ENCODE measurements around the gene RPRD1A.

The RPRD1A gene

GRCh38 chr18:35964319-35964718 is 103.0 kb downstream of the RPRD1A start:
- peaks cover 5% of the 10 kb centered on the region for H3K4me1 ChIP-seq (ENCODE audit: control insufficient read depth, insufficient read depth, low read length, poor library complexity, severe bottlenecking)
- H3K36me3 ChIP-seq (ENCODE audit: control insufficient read depth, insufficient read depth, low read length), result no peaks in the 10 kb centered on the region
- H3K9me3 ChIP-seq (ENCODE audit: control insufficient read depth, low read length), result no peaks in the 10 kb centered on the region
- no peaks in the 10 kb centered on the region for H3K27me3 ChIP-seq (replicated peaks; ENCODE audit: control insufficient read depth, insufficient read depth, low read length, poor library complexity, severe bottlenecking)
- no peak overlapping the region for H3K27ac ChIP-seq (ENCODE audit: insufficient read depth, low read length, poor library complexity, severe bottlenecking)
- DNase-seq, result no peak
- H3K4me3 ChIP-seq (ENCODE audit: insufficient read depth, low read depth, low read length, poor library complexity, severe bottlenecking), result no peak overlapping the region

GRCh38 chr18:35962320-35962719 is 105.0 kb downstream of the RPRD1A start:
- H3K27me3 ChIP-seq (replicated peaks; ENCODE audit: control insufficient read depth, insufficient read depth, low read length, poor library complexity, severe bottlenecking), result no peaks in the 10 kb centered on the region
- H3K27ac ChIP-seq (ENCODE audit: insufficient read depth, low read length, poor library complexity, severe bottlenecking), result no peak overlapping the region
- H3K36me3 ChIP-seq (ENCODE audit: control insufficient read depth, insufficient read depth, low read length), result no peaks in the 10 kb centered on the region
- H3K9me3 ChIP-seq (ENCODE audit: control insufficient read depth, low read length), result no peaks in the 10 kb centered on the region
- no peak for DNase-seq
- no peaks in the 10 kb centered on the region for H3K4me1 ChIP-seq (ENCODE audit: control insufficient read depth, insufficient read depth, low read length, poor library complexity, severe bottlenecking)
- H3K4me3 ChIP-seq (ENCODE audit: insufficient read depth, low read depth, low read length, poor library complexity, severe bottlenecking), result no peak overlapping the region

GRCh38 chr18:35956226-35956625 is 111.1 kb downstream of the RPRD1A start:
- H3K36me3 ChIP-seq (ENCODE audit: control insufficient read depth, insufficient read depth, low read length), result no peaks in the 10 kb centered on the region
- no peaks in the 10 kb centered on the region for H3K4me1 ChIP-seq (ENCODE audit: control insufficient read depth, insufficient read depth, low read length, poor library complexity, severe bottlenecking)
- H3K27ac ChIP-seq (ENCODE audit: insufficient read depth, low read length, poor library complexity, severe bottlenecking), result no peak overlapping the region
- no peak overlapping the region for H3K4me3 ChIP-seq (ENCODE audit: insufficient read depth, low read depth, low read length, poor library complexity, severe bottlenecking)
- DNase-seq, result no peak
- no peaks in the 10 kb centered on the region for H3K9me3 ChIP-seq (ENCODE audit: control insufficient read depth, low read length)
- H3K27me3 ChIP-seq (replicated peaks; ENCODE audit: control insufficient read depth, insufficient read depth, low read length, poor library complexity, severe bottlenecking), result no peaks in the 10 kb centered on the region

- Histone ChIP-seq H3K4me3 (ENCODE audit: insufficient read depth, low read depth, low read length, poor library complexity, severe bottlenecking) (no peak overlapping the region), H3K27me3 (replicated peaks; ENCODE audit: control insufficient read depth, insufficient read depth, low read length, poor library complexity, severe bottlenecking) (peaks cover 7% of the 10 kb centered on the region), H3K36me3 (ENCODE audit: control insufficient read depth, insufficient read depth, low read length) (no peaks in the 10 kb centered on the region), H3K27ac (ENCODE audit: insufficient read depth, low read length, poor library complexity, severe bottlenecking) (no peak overlapping the region), H3K9me3 (ENCODE audit: control insufficient read depth, low read length) (no peaks in the 10 kb centered on the region), H3K4me1 (ENCODE audit: control insufficient read depth, insufficient read depth, low read length, poor library complexity, severe bottlenecking) (peaks cover 6% of the 10 kb centered on the region)
- no peak for DNase-seq
Observed at GRCh38 chr18:35953688-35954087, 113.7 kb downstream of the RPRD1A start.

GRCh38 chr18:35950628-35950982 is 116.8 kb downstream of the RPRD1A start:
- Histone ChIP-seq H3K27ac (ENCODE audit: insufficient read depth, low read length, poor library complexity, severe bottlenecking) (no peak overlapping the region), H3K4me1 (ENCODE audit: control insufficient read depth, insufficient read depth, low read length, poor library complexity, severe bottlenecking) (peaks cover 6% of the 10 kb centered on the region), H3K36me3 (ENCODE audit: control insufficient read depth, insufficient read depth, low read length) (no peaks in the 10 kb centered on the region), H3K9me3 (ENCODE audit: control insufficient read depth, low read length) (no peaks in the 10 kb centered on the region), H3K4me3 (ENCODE audit: insufficient read depth, low read depth, low read length, poor library complexity, severe bottlenecking) (peak overlapping the region; percentile 65), H3K27me3 (replicated peaks; ENCODE audit: control insufficient read depth, insufficient read depth, low read length, poor library complexity, severe bottlenecking) (peaks cover 7% of the 10 kb centered on the region)
- DNase-seq, result no peak

- Histone ChIP-seq H3K36me3 (ENCODE audit: control insufficient read depth, insufficient read depth, low read length) (no peaks in the 10 kb centered on the region), H3K4me1 (ENCODE audit: control insufficient read depth, insufficient read depth, low read length, poor library complexity, severe bottlenecking) (peaks cover 6% of the 10 kb centered on the region), H3K27me3 (replicated peaks; ENCODE audit: control insufficient read depth, insufficient read depth, low read length, poor library complexity, severe bottlenecking) (peaks cover 7% of the 10 kb centered on the region), H3K4me3 (ENCODE audit: insufficient read depth, low read depth, low read length, poor library complexity, severe bottlenecking) (peak overlapping the region; percentile 65), H3K9me3 (ENCODE audit: control insufficient read depth, low read length) (no peaks in the 10 kb centered on the region), H3K27ac (ENCODE audit: insufficient read depth, low read length, poor library complexity, severe bottlenecking) (no peak overlapping the region)
- peak in 2 of 3 donors; percentile 21 to 33 for DNase-seq
Observed at GRCh38 chr18:35949903-35950627, 117.3 kb downstream of the RPRD1A start.

- H3K27me3 ChIP-seq (replicated peaks; ENCODE audit: control insufficient read depth, insufficient read depth, low read length, poor library complexity, severe bottlenecking), result peaks cover 7% of the 10 kb centered on the region
- DNase-seq, result no peak
- no peaks in the 10 kb centered on the region for H3K36me3 ChIP-seq (ENCODE audit: control insufficient read depth, insufficient read depth, low read length)
- peaks cover 6% of the 10 kb centered on the region for H3K4me1 ChIP-seq (ENCODE audit: control insufficient read depth, insufficient read depth, low read length, poor library complexity, severe bottlenecking)
- H3K27ac ChIP-seq (ENCODE audit: insufficient read depth, low read length, poor library complexity, severe bottlenecking), result no peak overlapping the region
- no peaks in the 10 kb centered on the region for H3K9me3 ChIP-seq (ENCODE audit: control insufficient read depth, low read length)
- H3K4me3 ChIP-seq (ENCODE audit: insufficient read depth, low read depth, low read length, poor library complexity, severe bottlenecking), result no peak overlapping the region
Observed at GRCh38 chr18:35949090-35949489, 118.3 kb downstream of the RPRD1A start.

GRCh38 chr18:35948080-35948479 is 119.3 kb downstream of the RPRD1A start:
- DNase-seq, result no peak
- Histone ChIP-seq H3K9me3 (ENCODE audit: control insufficient read depth, low read length) (no peaks in the 10 kb centered on the region), H3K27ac (ENCODE audit: insufficient read depth, low read length, poor library complexity, severe bottlenecking) (no peak overlapping the region), H3K4me1 (ENCODE audit: control insufficient read depth, insufficient read depth, low read length, poor library complexity, severe bottlenecking) (peaks cover 6% of the 10 kb centered on the region), H3K36me3 (ENCODE audit: control insufficient read depth, insufficient read depth, low read length) (no peaks in the 10 kb centered on the region), H3K27me3 (replicated peaks; ENCODE audit: control insufficient read depth, insufficient read depth, low read length, poor library complexity, severe bottlenecking) (peaks cover 7% of the 10 kb centered on the region), H3K4me3 (ENCODE audit: insufficient read depth, low read depth, low read length, poor library complexity, severe bottlenecking) (no peak overlapping the region)

- H3K9me3 ChIP-seq (ENCODE audit: control insufficient read depth, low read length), result no peaks in the 10 kb centered on the region
- H3K27ac ChIP-seq (ENCODE audit: insufficient read depth, low read length, poor library complexity, severe bottlenecking), result no peak overlapping the region
- no peak overlapping the region for H3K4me3 ChIP-seq (ENCODE audit: insufficient read depth, low read depth, low read length, poor library complexity, severe bottlenecking)
- no peaks in the 10 kb centered on the region for H3K4me1 ChIP-seq (ENCODE audit: control insufficient read depth, insufficient read depth, low read length, poor library complexity, severe bottlenecking)
- DNase-seq, result no peak
- H3K27me3 ChIP-seq (replicated peaks; ENCODE audit: control insufficient read depth, insufficient read depth, low read length, poor library complexity, severe bottlenecking), result no peaks in the 10 kb centered on the region
- H3K36me3 ChIP-seq (ENCODE audit: control insufficient read depth, insufficient read depth, low read length), result no peaks in the 10 kb centered on the region
Observed at GRCh38 chr18:35942661-35943060, 124.7 kb downstream of the RPRD1A start.

GRCh38 chr18:35942133-35942532 is 125.2 kb downstream of the RPRD1A start:
- H3K9me3 ChIP-seq (ENCODE audit: control insufficient read depth, low read length), result no peaks in the 10 kb centered on the region
- H3K4me1 ChIP-seq (ENCODE audit: control insufficient read depth, insufficient read depth, low read length, poor library complexity, severe bottlenecking), result no peaks in the 10 kb centered on the region
- no peaks in the 10 kb centered on the region for H3K36me3 ChIP-seq (ENCODE audit: control insufficient read depth, insufficient read depth, low read length)
- no peaks in the 10 kb centered on the region for H3K27me3 ChIP-seq (replicated peaks; ENCODE audit: control insufficient read depth, insufficient read depth, low read length, poor library complexity, severe bottlenecking)
- no peak overlapping the region for H3K4me3 ChIP-seq (ENCODE audit: insufficient read depth, low read depth, low read length, poor library complexity, severe bottlenecking)
- DNase-seq, result no peak
- no peak overlapping the region for H3K27ac ChIP-seq (ENCODE audit: insufficient read depth, low read length, poor library complexity, severe bottlenecking)
